GM12878 (cell line): ENCODE measurements around the gene TBCA. TPM values are rescaled to one million over a fixed set of nuclear protein-coding genes. Genes with fewer than 3 reads are reported as not detected.

Source experiments
- BCL3 ChIP-seq: IDR thresholded peaks from 2 replicates; pipeline ENCODE4 v1.6.1; 2011; ENCODE audit warnings: borderline replicate concordance, low read depth, mild to moderate bottlenecking, moderate library complexity, low read length; ENCODE audit not compliant: insufficient read depth, poor library complexity, severe bottlenecking
- CHD1 ChIP-seq: IDR thresholded peaks from 2 replicates; pipeline ENCODE4 v1.6.1; 2012; ENCODE audit warnings: low read depth, low read length, improper control_type of control experiment
- CREB1 ChIP-seq: IDR thresholded peaks from 2 replicates; pipeline ENCODE4 v1.6.1; 2012; ENCODE audit warnings: low read depth, mild to moderate bottlenecking, inconsistent platforms
- CUX1 ChIP-seq: IDR thresholded peaks from 2 replicates; pipeline ENCODE4 v1.6.1; 2012; ENCODE audit warnings: improper control_type of control experiment, low read depth, low read length; ENCODE audit not compliant: insufficient replicate concordance
- EED ChIP-seq: sonication (generic); IDR thresholded peaks from 2 replicates; pipeline ENCODE4 v1.6.1; 2016; ENCODE audit warnings: antibody characterized with exemption, low read depth
- FOS ChIP-seq: IDR thresholded peaks from 3 replicates; pipeline ENCODE4 v1.6.1; 2011; ENCODE audit warnings: borderline replicate concordance; ENCODE audit not compliant: insufficient read length; ENCODE audit errors: extremely low read depth
- HDGF ChIP-seq: fragments of 450-650 bp; IDR thresholded peaks from 2 replicates; pipeline ENCODE4 v1.6.1; 2016; ENCODE audit warnings: antibody characterized with exemption
- JUNB ChIP-seq: IDR thresholded peaks from 2 replicates; pipeline ENCODE4 v1.6.1; 2016; ENCODE audit warnings: antibody characterized with exemption, mild to moderate bottlenecking
- LARP7 ChIP-seq: fragments of 450-650 bp; IDR thresholded peaks from 2 replicates; pipeline ENCODE4 v1.6.1; 2017; ENCODE audit warnings: mild to moderate bottlenecking
- MEF2B ChIP-seq: fragments of 450-650 bp; IDR thresholded peaks from 2 replicates; pipeline ENCODE4 v1.6.1; 2018; ENCODE audit warnings: mild to moderate bottlenecking, moderate library complexity; ENCODE audit not compliant: partially characterized antibody, poor library complexity, severe bottlenecking
- MYB ChIP-seq: fragments of 150-350 bp; IDR thresholded peaks from 2 replicates; pipeline ENCODE4 v1.6.1; 2014; ENCODE audit warnings: mild to moderate bottlenecking, low read depth, low read length, borderline replicate concordance
- NFYB ChIP-seq: IDR thresholded peaks from 2 replicates; pipeline ENCODE4 v1.6.1; 2011; ENCODE audit warnings: low read depth, mild to moderate bottlenecking, low read length, improper control_type of control experiment, moderate library complexity; ENCODE audit not compliant: insufficient read depth
- NKRF ChIP-seq: fragments of 450-650 bp; conservative IDR thresholded peaks from 2 replicates; pipeline ENCODE4 v1.6.1; 2017; ENCODE audit warnings: mild to moderate bottlenecking, moderate library complexity
- NR2C2 ChIP-seq: IDR thresholded peaks from 2 replicates; pipeline ENCODE4 v1.6.1; 2011; ENCODE audit warnings: borderline replicate concordance, low read depth; ENCODE audit not compliant: control insufficient read depth, insufficient read length
- NRF1 ChIP-seq: conservative IDR thresholded peaks from 2 replicates; pipeline ENCODE4 v1.6.1; 2011; ENCODE audit warnings: mild to moderate bottlenecking, low read depth, low read length, improper control_type of control experiment
- POLR2A ChIP-seq: IDR thresholded peaks from 2 replicates; pipeline ENCODE4 v1.6.1; 2011; ENCODE audit warnings: low read depth, mild to moderate bottlenecking, low read length
- SIN3A ChIP-seq: IDR thresholded peaks from 2 replicates; pipeline ENCODE4 v1.6.1; 2012; ENCODE audit warnings: low read depth, low read length, improper control_type of control experiment
- SMAD1 ChIP-seq: fragments of 450-650 bp; IDR thresholded peaks from 2 replicates; pipeline ENCODE4 v1.6.1; 2018; ENCODE audit warnings: mild to moderate bottlenecking, low read depth; ENCODE audit not compliant: partially characterized antibody
- SP1 ChIP-seq: IDR thresholded peaks from one replicate; pipeline ENCODE4 v1.6.1; 2011; ENCODE audit warnings: low read depth, low read length
- SRF ChIP-seq, 2 experiments: IDR thresholded peaks; 2 replicates each; pipeline ENCODE4 v1.6.1; 2011; ENCODE audit warnings: low read depth in 2 of 2, low read length in 2 of 2, mild to moderate bottlenecking in 1 of 2, moderate library complexity in 1 of 2
- YBX1 ChIP-seq: fragments of 450-650 bp; IDR thresholded peaks from 2 replicates; pipeline ENCODE4 v1.6.1; 2016; ENCODE audit warnings: antibody characterized with exemption
- ZBED1 ChIP-seq: IDR thresholded peaks from 2 replicates; pipeline ENCODE4 v1.6.1; 2016; ENCODE audit warnings: borderline replicate concordance
- polyA plus RNA-seq, 11 experiments: library from polyadenylated mRNA; depleted of rRNA in 4 of 11; unstranded in 6 of 11; stranded (reverse) in 5 of 11; fragments of >200 nt; fragmentation: Nextera tagmentation in 4 of 11; fragmentation: Illumina TruSeq in 1 of 11; extraction: Ambion mirVana in 4 of 11; extraction: Trizol in 1 of 11; gene quantifications; 1 replicate in 1 of 11; 2 replicates in 10 of 11; pipeline versions ENCODE4 v1.2.1 to v1.2.3, GENCODE V29; 2011 to 2016; ENCODE audit warnings: inconsistent platforms in 2 of 11, missing spikeins in 2 of 11, low read depth in 1 of 11
- total RNA-seq, 4 experiments: library from RNA; depleted of rRNA in 3 of 4; stranded (reverse); fragments of >200 nt in 3 of 4; fragmentation: Illumina TruSeq in 1 of 4; extraction: Trizol in 1 of 4; gene quantifications; 2 replicates each; pipeline versions ENCODE4 v1.2.1 to v1.2.3, GENCODE V29; 2013 to 2021
- TF ChIP-seq, protein P1 (sequence below): IDR thresholded peaks from 2 replicates; pipeline ENCODE4 v1.6.1; 2012; ENCODE audit warnings: low read depth, low read length, improper control_type of control experiment

TBCA gene
- total and polyA plus RNA-seq, 10 of the 15 experiments (the other 5 are each of a cell fraction or from before 2014, with no cell fraction given) = 86.3 to 647 (median 294) TPM

- TF ChIP-seq ZBED1 (no peak), FOS (no peak), JUNB (no peak), YBX1 (no peak), HDGF (no peak), CUX1 (peak; percentile 36), NR2C2 (no peak), NRF1 (peak; percentile 91), LARP7 (peak; percentile 100), SRF (IDR thresholded peaks at IDR 0.05; ENCODE audit: low read depth in 2 of 2, low read length in 2 of 2) (no peak), SMAD1 (no peak), CREB1 (no peak; the same call in 1 of the 2 replicates), NFYB (peak; percentile 56; the same call in 1 of the 2 replicates), SIN3A (peak; percentile 61), NKRF (peak; percentile 92), MYB (no peak), SP1 (no peak), CHD1 (no peak), EED (0 out of 2 replicates have a peak, but pooled peaks have one; percentile 29), MEF2B (no peak), BCL3 (no peak), POLR2A (peak; percentile 86)
- TF ChIP-seq, protein P1, sequence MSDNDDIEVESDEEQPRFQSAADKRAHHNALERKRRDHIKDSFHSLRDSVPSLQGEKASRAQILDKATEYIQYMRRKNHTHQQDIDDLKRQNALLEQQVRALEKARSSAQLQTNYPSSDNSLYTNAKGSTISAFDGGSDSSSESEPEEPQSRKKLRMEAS = no peak
Observed at GRCh38 chr5:77775790-77776553, at the start of gene TBCA (continued).
